COR-L47 (cell line): Measurements from ENCODE around the gene FOXP1.

Experiments used
- DNase-seq: peaks from one replicate; lab custom pipeline; 2025; lab: John Stamatoyannopoulos, UW

FOXP1 gene

GRCh38 chr3:71372241-71372768 is 211.2 kb downstream of the FOXP1 start:
- no peak for DNase-seq

GRCh38 chr3:71371282-71371681 is 212.2 kb downstream of the FOXP1 start:
- no peak for DNase-seq

- DNase-seq: no peak
Observed at GRCh38 chr3:71370467-71370866, 213.1 kb downstream of the FOXP1 start.

- DNase-seq: no peak
Observed at GRCh38 chr3:71369701-71370391, 213.7 kb downstream of the FOXP1 start.

- DNase-seq: no peak
Observed at GRCh38 chr3:71366988-71367604, 216.4 kb downstream of the FOXP1 start.

GRCh38 chr3:71361334-71361890 is 222.1 kb downstream of the FOXP1 start:
- DNase-seq: no peak

- DNase-seq: no peak
Observed at GRCh38 chr3:71360764-71361163, 222.8 kb downstream of the FOXP1 start.

- DNase-seq: no peak
Observed at GRCh38 chr3:71360180-71360579, 223.3 kb downstream of the FOXP1 start.

- no peak for DNase-seq
Observed at GRCh38 chr3:71358243-71358642, 225.3 kb downstream of the FOXP1 start.

GRCh38 chr3:71356265-71356664 is 227.3 kb downstream of the FOXP1 start:
- DNase-seq: no peak

GRCh38 chr3:71355862-71356261 is 227.7 kb downstream of the FOXP1 start:
- DNase-seq: no peak

- no peak for DNase-seq
Observed at GRCh38 chr3:71355037-71355436, 228.5 kb downstream of the FOXP1 start.

GRCh38 chr3:71351403-71352149 is 232.0 kb downstream of the FOXP1 start:
- DNase-seq: no peak

- no peak for DNase-seq
Observed at GRCh38 chr3:71350998-71351397, 232.5 kb downstream of the FOXP1 start.

- DNase-seq: no peak
Observed at GRCh38 chr3:71348831-71349230, 234.7 kb downstream of the FOXP1 start.

GRCh38 chr3:71348001-71348632 is 235.4 kb downstream of the FOXP1 start:
- no peak for DNase-seq

GRCh38 chr3:71346061-71346460 is 237.5 kb downstream of the FOXP1 start:
- no peak for DNase-seq

- no peak for DNase-seq
Observed at GRCh38 chr3:71345429-71346040, 238.0 kb downstream of the FOXP1 start.

GRCh38 chr3:71341721-71342120 is 241.8 kb downstream of the FOXP1 start:
- DNase-seq: no peak

GRCh38 chr3:71339049-71339448 is 244.5 kb downstream of the FOXP1 start:
- no peak for DNase-seq

GRCh38 chr3:71332813-71333212 is 250.7 kb downstream of the FOXP1 start:
- no peak for DNase-seq

GRCh38 chr3:71330909-71331308 is 252.6 kb downstream of the FOXP1 start:
- DNase-seq: no peak
